Gastrocnemius medialis (tissue), 4 donors: ENCODE data around the gene NIPBL.

Source experiments
- POLR2A ChIP-seq, 2 donors: fragments of 450-650 bp; IDR thresholded peaks; one replicate each; pipeline ENCODE4 v1.6.1; 2017; ENCODE audit warnings: antibody characterized with exemption in 2 of 2, mild to moderate bottlenecking in 2 of 2, moderate library complexity in 2 of 2
- TF ChIP-seq, protein P1 (sequence below), 5 experiments: fragments of 450-650 bp in 3 of 5; fragments of 200-600 bp in 2 of 5; sonication (generic) in 2 of 5; IDR thresholded peaks in 4 of 5; conservative IDR thresholded peaks in 1 of 5; 1 replicate in 4 of 5; 2 replicates in 1 of 5; pipeline ENCODE4 v1.5.1; 2016 to 2019; ENCODE audit warnings: antibody characterized with exemption in 5 of 5, mild to moderate bottlenecking in 3 of 5, moderate library complexity in 3 of 5

DNA sequence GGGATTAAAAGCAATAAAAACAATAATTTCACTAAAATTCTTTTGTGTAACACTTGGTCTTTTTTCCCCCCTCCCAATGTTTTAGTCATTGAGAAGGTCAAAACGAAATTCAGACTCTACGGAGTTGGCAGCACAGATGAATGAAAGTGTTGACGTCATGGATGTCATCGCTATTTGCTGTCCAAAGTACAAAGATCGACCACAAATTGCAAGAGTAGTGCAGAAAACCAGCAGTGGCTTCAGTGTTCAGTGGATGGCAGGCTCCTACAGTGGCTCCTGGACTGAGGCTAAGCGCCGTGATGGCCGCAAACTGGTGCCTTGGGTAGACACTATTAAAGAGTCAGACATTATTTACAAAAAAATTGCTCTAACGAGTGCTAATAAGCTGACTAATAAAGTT, 187.9 kb downstream of the NIPBL start:
- TF ChIP-seq, protein P1, sequence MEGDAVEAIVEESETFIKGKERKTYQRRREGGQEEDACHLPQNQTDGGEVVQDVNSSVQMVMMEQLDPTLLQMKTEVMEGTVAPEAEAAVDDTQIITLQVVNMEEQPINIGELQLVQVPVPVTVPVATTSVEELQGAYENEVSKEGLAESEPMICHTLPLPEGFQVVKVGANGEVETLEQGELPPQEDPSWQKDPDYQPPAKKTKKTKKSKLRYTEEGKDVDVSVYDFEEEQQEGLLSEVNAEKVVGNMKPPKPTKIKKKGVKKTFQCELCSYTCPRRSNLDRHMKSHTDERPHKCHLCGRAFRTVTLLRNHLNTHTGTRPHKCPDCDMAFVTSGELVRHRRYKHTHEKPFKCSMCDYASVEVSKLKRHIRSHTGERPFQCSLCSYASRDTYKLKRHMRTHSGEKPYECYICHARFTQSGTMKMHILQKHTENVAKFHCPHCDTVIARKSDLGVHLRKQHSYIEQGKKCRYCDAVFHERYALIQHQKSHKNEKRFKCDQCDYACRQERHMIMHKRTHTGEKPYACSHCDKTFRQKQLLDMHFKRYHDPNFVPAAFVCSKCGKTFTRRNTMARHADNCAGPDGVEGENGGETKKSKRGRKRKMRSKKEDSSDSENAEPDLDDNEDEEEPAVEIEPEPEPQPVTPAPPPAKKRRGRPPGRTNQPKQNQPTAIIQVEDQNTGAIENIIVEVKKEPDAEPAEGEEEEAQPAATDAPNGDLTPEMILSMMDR (IDR thresholded peaks at IDR 0.05 in 4 of 5, conservative IDR thresholded peaks at IDR 0.05 in 1 of 5): no peak
- TF ChIP-seq POLR2A (IDR thresholded peaks at IDR 0.05): no peak
